ENCODE measurements around the gene RIPOR3.
"Not testable (repeated sequence)": the region's sequence is repeated elsewhere in the genome, so short reads cannot be mapped to it uniquely, and the experiment has no call there.

The RIPOR3 gene

GRCh38 chr20:50601511-50602431 lies 89.6 kb downstream of the RIPOR3 start:
- no peak for DNase-seq

- no peak for DNase-seq
Observed at GRCh38 chr20:50600281-50600895, 91.0 kb downstream of the RIPOR3 start.

- not testable (repeated sequence) for DNase-seq
Observed at GRCh38 chr20:50598768-50599167, 92.6 kb downstream of the RIPOR3 start.

GRCh38 chr20:50598074-50598473 lies 93.3 kb downstream of the RIPOR3 start:
- no peak for DNase-seq

- no peak for DNase-seq
Observed at GRCh38 chr20:50597406-50597969, 93.9 kb downstream of the RIPOR3 start.

GRCh38 chr20:50596694-50597021 lies 94.7 kb downstream of the RIPOR3 start:
- no peak for DNase-seq

- DNase-seq, result no peak
Observed at GRCh38 chr20:50595988-50596693, 95.2 kb downstream of the RIPOR3 start.

- no peak for DNase-seq
Observed at GRCh38 chr20:50595433-50595895, 95.9 kb downstream of the RIPOR3 start.

GRCh38 chr20:50594591-50595432 lies 96.5 kb downstream of the RIPOR3 start:
- no peak for DNase-seq

- DNase-seq, result no peak
Observed at GRCh38 chr20:50594231-50594590, 97.1 kb downstream of the RIPOR3 start.

- no peak for DNase-seq
Observed at GRCh38 chr20:50593005-50593335, 98.4 kb downstream of the RIPOR3 start.

GRCh38 chr20:50592282-50593004 lies 98.9 kb downstream of the RIPOR3 start:
- no peak for DNase-seq

- DNase-seq, result no peak
Observed at GRCh38 chr20:50591233-50591852, 100.0 kb downstream of the RIPOR3 start.

GRCh38 chr20:50590348-50590664 lies 101.0 kb downstream of the RIPOR3 start:
- no peak for DNase-seq

GRCh38 chr20:50589548-50590347 lies 101.6 kb downstream of the RIPOR3 start:
- DNase-seq, result no peak

GRCh38 chr20:50588034-50588736 lies 103.2 kb downstream of the RIPOR3 start:
- DNase-seq, result peak; percentile 75

GRCh38 chr20:50587291-50587961 lies 103.9 kb downstream of the RIPOR3 start:
- no peak for DNase-seq

GRCh38 chr20:50586531-50587232 lies 104.7 kb downstream of the RIPOR3 start:
- no peak for DNase-seq

GRCh38 chr20:50585678-50586077 lies 105.7 kb downstream of the RIPOR3 start:
- no peak for DNase-seq

Measured in stimulated activated CD4-positive, alpha-beta T cell treated with anti-CD3 and anti-CD28 coated beads, Interleukin-1b, Interleukin-23, amount 100 ng/mL, for 48 hours (primary cell).